GM18519 (cell line): ENCODE data around the gene TCIRG1.

Experiments used
- ATAC-seq: cut with Tn5 transposase; IDR thresholded peaks from one replicate; pipeline ENCODE4 v1.9.1; 2021; ENCODE audit warnings: mild to moderate bottlenecking, moderate library complexity; ENCODE audit not compliant: unreplicated experiment, low FRiP score

Gene TCIRG1

DNA sequence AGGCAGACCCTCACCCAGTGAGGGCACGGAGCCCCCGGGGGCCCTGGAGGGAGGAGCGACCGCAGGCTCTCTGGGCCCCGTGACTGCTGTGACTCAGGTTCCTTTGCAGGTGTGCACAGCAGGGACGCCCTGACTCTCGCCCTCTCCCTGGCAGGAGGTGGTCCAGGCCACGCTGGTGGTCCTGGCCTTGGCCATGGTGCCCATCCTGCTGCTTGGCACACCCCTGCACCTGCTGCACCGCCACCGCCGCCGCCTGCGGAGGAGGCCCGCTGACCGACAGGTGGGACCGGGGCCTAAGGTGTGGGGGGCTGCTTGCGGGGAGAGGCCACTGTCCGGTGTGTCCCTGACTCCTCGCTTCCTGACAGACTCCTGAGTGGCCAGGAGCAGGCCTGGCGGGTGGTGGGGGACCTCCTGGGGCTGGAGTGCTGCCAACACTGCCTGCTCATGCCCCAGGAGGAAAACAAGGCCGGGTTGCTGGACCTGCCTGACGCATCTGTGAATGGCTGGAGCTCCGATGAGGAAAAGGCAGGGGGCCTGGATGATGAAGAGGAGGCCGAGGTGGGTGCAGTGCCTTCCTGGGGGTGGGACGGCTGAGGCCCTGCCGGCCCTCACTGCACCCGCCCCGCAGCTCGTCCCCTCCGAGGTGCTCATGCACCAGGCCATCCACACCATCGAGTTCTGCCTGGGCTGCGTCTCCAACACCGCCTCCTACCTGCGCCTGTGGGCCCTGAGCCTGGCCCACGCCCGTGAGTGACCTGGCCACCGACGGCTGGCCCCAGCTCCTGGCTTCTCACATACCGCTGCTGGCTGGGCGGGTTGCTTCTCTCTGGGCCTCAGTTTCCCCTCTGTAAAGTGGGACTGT is 10.9 kb downstream of the TCIRG1 start:
- no peak for ATAC-seq

DNA sequence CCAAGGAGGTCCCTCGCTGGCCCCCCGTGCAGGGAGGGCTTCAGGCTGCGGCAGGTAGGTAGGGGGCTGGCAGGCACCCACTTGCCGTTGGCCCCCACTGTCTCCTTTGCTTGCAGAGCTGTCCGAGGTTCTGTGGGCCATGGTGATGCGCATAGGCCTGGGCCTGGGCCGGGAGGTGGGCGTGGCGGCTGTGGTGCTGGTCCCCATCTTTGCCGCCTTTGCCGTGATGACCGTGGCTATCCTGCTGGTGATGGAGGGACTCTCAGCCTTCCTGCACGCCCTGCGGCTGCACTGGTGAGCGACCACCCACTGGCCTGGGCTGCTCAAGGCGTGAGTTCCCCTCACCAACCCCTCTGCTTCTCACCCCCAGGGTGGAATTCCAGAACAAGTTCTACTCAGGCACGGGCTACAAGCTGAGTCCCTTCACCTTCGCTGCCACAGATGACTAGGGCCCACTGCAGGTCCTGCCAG is 11.6 kb downstream of the TCIRG1 start:
- no peak for ATAC-seq

DNA sequence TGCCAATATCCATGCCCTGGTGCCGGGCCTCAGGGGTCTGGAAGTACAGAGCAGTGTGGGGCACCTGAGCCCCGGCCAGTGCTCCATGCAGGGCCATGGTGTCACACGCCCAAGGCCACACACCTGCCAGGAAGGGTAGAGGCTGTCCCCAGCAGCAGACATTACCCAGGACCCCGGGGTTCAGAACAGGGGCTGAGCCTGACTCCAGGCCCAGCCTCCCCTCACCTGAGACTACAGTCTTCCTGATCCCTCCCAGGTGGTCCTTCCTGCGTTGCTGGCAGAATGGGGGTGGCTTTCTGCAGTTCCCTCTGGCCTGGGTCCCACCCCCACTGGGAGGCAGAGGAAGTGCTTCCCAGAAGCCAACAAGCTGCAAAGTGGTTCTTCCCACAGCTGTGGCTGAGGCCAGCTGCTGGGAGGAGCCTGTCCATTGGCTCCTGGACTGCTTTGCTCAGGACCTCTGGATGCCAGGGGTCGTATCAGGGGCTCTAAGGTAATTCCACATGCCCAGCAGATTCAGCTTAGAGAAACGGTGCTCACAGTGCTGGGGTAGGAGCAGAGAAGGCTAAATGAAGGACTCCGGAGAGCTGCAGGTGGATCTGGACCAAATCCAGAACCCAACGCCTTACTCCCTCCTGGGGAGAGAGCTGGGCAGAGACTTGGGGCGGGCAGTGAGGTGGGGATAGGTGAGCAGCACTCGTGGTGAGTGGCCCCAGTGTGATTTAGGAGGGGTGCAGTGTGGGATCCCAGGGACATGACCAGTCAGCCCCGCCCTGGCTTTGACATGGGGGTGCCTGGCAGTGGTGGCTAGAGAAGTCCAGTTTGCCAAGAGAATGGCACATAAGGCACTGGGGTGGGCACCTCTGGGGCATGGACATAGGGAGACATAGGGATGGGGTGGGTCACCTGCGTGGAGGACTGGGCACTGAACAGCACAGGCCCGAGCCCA is 12.6 kb downstream of the TCIRG1 start:
- no peak for ATAC-seq

DNA sequence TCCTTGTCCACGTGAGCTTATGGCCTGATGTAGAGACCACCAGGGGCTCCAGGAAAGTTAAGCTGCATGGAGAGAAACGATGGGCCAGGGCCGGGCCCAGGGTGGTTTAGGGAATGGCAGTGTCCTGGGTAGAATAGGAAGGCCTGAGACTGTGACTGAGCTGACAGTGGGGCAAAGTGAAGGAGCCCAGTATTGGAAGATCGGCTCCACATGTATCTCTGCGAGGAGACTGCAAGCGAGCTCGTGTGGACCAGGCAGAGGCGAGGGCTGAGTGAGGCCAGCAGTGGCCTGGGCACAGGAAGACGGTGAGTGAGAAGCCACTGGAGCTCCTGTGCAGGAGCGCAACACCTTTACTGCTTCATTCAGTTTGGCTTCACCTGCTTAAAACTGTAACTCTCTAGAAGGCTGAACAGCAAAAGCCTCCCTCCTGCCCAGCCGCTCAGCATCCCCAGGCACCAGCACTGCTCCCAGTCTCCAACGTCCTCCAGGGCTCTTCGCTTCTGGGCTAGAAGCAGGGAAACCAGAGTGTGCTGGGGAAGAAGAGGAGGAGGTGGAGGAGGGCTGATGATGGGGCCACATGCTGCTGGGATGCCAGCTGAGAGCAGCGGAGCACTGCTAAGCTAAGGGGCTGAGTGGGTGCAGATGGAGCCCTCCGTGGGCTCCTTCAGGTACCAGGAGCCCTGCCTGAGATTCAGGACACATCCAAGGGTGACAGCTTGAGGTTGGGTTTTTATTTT is 13.5 kb downstream of the TCIRG1 start:
- no peak for ATAC-seq

DNA sequence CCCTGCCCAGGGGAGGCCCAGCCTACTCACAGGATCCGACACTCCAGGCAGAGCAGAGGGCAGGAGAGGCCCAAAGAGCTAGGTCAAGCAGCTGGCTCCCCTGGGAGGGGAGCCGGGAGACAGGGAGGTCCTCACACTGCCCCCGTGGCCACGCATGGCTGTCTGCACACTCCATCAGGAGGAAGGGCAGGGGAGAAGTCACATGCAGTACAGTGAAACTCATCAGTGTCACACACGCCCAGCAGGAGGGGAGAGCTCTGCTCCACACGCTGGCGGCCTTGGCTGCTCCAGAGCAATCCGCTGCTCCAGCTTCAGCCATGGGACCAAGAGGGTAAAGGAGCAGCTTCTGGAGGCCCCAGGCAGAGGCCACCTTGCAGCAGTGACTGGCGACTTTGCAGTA is 14.3 kb downstream of the TCIRG1 start:
- ATAC-seq, result no peak

DNA sequence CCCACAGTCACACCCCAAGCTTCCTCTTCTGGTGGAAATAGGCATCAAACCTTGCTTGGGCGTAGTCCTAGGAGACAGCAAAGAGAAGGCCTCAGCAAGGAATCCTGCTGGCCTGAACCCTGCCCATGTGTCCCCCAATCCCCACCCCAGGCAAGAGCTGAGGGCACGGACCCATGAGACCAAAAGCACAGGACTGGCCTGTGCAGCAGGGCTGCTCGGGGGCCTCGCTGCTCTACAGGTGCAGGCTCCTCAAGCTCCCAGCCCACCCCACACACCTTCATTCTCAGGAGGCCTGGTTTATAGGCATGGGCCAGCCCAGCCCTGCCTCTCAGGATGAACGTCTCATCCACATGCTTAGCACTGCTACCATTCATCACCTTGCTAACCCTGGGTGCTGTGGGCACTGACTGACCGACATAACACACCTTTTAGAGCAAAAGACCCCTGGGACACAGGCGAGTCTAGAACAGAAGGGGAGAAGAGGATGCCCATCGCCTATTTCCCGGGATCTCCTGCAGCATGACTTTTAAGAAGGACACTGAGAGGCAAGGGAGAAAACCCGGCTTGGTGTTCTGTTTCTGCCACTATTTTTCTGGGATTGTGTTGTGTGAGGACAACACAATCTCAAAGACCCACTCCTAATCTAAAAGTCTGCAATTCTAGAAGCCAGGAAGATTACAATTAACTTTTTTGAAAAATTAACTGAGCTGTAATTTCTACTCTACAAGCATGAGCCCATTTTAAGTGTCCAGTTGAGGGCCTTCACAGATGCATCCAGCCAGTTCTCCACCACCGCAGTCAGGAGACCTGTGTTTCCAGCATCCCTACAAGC is 15.4 kb downstream of the TCIRG1 start:
- ATAC-seq, result no peak

DNA sequence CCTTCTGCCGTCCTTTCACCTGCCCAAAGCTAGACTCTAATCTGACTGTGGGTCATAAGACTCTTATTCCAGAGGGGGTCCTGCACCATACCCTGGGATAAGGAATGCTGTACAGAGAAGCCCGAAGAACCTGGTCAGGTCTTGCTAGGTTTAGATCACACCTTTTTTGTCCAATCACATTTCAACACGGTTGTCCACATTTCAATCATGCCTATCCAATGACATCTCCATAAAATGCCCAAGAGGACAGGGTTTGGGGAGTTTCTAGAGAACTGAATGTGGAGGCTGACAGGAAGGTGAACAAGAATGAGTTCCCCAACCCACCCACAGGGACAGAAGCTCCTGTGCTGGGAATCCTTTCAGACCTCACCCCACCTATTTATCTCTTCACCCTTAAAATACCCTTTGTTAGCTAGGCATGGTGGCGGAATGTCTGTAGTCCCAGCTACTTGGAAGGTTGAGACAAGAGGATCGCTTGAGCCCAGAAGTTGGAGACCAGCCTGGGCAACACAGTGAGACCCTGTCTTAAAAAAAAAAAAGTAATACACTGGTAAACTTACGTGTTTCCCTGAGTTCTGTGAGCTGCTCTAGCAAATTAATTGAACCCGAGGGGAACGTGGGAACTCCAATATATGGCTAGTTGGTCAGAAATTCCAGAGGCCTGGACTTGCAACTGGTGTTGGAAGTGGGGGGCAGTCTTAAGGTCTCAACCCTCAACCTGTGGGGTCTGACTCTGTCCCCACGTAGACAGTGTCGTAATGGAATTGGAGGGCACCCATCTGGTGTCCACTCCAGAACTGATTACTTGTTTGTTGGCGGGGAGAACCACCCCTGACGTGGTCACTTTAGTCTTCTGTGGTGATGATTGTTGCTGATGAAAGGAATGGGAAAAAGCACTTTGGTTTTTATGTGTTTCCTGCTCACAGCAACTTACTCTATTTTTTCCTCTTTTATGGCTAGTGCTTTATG is 17.8 kb downstream of the TCIRG1 start:
- ATAC-seq, result no peak

DNA sequence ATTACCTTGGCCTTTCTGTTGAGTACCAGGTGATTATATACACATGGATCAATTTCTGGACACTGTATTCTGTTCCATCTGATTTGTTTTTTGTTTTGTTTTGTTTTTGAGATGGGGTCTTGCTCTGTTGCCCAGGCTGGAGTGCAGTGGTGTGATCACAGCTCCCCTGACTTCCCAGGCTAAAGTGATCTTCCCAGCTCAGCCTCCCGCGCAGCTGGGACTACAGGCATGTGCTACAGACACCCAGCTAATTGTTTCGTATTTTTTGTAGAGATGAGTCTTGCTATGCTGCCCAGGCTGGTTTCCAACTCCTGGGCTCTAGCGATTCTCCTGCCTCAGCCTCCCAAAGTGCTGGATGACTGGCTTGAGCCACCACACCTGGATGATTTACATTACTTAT is 19.0 kb downstream of the TCIRG1 start:
- ATAC-seq, result no peak

DNA sequence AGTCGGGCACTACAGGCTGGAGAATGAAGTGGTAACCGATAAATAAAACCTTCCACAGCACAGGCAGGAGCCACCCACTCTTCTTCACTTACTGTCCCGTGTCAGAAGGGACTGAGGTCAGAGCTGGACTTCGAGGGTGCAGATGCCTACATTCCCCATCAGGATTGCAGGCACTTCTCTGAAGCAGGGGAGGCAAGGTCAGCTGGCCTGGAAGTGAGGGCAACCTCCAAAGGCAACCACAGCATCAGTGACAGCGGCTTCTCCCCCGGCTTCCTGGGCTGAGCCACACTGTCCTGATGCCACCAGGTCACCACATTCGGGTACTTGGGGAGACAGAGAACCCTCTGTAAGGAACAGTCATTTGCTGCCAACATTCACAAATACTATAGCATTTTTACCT is 22.7 kb downstream of the TCIRG1 start:
- ATAC-seq, result no peak

DNA sequence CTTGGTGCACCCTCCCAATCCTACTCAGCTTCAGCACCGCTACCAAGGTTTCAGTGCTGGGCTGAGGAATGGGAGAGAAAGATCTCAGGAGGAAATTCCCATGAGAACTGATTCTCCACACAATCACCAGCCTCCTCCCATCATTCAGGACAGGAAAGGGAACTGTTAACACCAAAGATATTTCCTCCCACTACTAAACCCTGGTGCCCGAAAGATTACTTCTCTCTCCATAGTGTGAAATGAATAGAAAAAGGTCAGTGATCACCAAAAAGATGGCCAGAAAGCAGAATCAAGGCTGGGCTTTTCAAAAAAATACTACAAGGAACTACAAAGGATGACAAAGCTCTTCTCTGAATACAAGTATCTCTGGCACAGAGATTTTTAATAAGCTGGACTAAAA is 26.1 kb downstream of the TCIRG1 start:
- ATAC-seq, result no peak

DNA sequence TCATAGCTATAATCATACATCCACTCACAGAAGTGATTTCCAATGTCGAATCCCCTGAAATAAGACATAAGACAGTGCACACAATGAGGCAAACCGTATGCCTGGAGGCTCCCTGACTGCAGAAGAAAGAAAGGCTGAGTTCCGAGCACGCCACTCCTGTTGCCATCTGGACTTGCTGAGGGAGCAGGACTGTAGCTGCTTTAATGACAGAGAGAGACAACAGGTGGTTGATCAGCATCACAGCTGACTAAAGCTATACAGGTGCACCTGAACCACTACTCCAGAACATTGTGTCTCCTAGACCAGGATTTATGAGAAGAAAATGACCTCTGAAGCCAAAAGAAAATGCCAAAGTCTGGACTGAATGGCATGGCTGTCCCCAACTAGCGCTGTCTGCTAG is 27.0 kb downstream of the TCIRG1 start:
- ATAC-seq, result no peak

DNA sequence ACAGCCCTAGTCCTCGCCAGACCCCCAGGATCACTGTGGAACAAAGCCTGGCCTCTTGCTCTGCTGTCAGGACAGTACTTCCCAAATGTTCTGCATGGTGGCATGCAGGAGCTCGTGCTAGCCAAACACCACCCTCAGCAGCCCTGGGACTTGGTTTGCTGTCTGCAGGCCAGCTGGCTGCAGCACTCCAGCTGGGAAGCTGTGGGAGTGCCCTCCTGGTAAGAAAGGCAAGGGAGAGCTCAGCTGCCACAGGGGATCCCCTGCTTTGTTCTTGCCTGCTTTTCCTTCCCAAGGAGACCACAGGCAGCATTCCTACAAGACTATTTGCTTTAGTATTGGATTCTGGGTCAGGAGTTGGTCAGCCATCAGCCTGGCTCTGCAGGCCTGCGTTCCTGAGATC is 27.9 kb downstream of the TCIRG1 start:
- ATAC-seq, result no peak

DNA sequence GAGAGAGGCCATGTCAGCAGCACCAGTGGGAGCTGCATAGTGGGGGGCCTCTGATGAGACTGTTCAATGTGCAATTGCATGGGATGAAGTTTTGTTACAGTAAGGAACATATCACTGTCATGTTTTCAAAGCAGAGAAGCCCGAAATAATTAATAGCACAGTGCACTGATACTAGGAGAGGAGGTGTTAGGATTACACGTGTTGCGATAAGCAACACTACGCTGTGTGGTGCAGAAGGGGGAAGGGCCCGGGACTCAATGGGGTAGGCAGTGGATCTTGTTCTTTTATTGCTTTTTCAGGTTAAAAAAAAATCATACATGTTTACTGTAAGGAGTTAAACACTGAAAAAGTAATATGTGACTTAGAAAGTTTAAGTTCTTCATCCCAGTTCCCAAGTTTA is 29.2 kb downstream of the TCIRG1 start:
- ATAC-seq, result no peak

DNA sequence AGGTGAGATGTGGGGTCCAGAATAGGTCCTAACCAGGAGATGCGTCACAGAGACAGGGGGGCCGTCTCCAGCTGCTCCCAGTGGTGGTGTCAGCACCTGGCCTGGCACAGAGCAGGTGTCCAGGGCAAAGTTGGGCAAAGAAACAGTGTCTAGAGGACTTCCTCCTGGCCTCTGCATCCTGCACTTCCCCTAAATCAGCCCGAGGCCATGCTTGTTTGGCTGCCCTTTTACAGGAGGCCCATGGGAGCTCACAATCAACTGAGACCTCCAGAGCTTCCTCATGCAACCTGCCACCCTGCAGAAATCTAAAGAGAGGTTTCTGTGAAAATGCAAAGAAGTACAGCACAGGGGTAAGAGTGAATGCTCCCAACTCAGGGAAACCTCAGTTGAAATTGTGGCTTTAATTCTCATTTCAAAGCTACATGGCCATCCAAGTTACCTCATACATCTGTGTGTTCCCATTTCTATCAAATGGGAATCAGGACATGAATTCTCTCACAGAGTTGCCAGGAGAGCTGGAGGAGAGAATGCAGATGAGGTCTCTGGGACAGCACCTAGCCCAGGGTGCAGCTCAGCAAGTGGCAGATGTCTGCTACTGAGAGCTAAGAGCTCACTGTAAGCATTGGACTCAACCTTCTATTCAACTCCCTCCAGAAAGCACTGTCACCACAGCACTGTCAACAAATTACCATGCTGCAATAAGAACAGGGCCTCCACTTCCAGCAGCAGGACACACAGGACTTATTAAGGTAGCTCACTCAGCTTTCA is 32.6 kb downstream of the TCIRG1 start:
- ATAC-seq, result no peak

DNA sequence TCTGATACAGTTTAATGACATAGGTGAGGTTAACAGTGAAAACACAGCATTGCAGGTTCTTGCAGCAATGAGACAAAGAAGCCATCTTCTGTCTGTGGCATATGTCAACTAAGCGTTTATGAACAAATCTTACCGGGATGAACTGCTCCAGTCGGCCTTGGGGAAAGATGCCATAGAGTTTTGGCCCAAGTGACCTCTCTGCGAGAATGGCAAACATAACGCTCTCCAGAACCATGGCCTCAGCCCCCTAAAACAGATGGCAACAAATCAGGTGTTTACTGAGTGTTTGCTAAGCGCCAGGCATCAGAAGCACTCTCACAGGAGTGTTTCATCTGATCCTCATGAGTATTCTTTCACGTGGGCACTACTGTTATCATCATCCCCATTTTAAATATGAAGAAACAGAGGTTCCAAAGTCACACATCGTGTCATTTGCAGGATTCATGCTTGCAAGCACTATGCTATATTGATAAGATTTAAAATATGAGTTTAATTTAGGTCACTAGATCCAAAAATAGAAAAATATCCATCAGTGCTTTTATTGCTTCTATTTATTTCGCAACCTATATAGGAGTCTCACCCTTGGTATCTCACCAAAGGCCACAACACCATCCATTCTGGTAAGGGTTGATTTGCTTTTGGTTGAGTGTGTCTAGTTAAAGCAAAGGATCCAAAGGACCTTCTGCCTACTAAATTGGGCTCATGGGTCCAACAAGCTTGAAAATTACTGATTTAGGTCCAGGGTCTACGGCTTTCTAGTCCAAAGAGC is 35.9 kb downstream of the TCIRG1 start:
- ATAC-seq, result no peak

DNA sequence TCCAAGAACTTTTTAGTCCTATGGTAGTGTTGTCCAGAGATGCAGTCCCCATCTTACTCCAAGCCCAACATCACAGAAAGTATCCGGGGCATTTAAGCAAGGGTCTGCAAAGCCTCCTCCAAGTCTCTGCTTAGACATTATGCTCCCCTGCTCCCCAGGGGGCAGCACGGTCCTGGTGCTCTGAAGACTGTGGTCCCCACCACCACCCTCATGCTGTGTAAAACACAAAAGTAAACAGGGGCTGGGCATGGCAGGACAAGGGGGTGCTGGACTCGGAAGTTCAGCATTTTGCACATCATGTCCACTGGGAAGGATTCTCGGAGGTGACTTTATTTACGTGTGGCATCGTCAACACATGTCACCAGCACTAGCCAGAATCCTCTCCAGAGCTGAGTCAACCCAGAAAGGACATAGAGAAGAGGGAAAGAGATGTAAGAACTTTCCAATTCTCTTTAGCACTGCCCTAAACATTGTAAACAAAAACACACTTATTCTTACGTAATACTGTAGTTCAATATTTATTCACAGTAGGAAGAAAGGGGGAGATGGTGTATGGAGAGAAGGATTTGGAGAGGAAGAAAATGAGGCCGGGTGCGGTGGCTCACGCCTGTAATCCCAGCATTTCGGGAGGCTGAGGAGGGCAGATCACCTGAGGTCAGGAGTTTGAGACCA is 37.7 kb downstream of the TCIRG1 start:
- no peak for ATAC-seq
